ENCODE results near the gene CDK17.

DNA sequence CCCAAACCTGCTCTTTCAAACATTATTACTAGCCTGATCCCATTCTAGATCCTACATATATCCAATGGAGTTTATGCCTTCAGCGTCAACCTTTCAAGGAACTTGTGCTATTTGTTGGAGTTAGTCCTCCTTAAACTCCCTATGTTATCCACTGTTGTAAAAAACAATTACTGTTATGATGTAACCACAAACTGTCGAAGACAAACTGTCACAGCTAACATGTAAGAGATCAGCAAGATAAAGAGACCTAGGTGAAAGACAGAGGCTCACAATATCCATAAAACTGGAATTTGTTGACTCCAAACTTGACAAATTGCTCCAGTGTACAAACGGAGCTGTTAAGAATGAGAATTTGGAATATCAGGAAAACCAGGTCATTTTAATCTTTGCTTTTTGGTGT is 70.7 kb downstream of the CDK17 start:
- TF ChIP-seq, protein P1, sequence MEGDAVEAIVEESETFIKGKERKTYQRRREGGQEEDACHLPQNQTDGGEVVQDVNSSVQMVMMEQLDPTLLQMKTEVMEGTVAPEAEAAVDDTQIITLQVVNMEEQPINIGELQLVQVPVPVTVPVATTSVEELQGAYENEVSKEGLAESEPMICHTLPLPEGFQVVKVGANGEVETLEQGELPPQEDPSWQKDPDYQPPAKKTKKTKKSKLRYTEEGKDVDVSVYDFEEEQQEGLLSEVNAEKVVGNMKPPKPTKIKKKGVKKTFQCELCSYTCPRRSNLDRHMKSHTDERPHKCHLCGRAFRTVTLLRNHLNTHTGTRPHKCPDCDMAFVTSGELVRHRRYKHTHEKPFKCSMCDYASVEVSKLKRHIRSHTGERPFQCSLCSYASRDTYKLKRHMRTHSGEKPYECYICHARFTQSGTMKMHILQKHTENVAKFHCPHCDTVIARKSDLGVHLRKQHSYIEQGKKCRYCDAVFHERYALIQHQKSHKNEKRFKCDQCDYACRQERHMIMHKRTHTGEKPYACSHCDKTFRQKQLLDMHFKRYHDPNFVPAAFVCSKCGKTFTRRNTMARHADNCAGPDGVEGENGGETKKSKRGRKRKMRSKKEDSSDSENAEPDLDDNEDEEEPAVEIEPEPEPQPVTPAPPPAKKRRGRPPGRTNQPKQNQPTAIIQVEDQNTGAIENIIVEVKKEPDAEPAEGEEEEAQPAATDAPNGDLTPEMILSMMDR (IDR thresholded peaks at IDR 0.05) = no peak
- TF ChIP-seq POLR2A (IDR thresholded peaks at IDR 0.05) = no peak
- TF ChIP-seq POLR2AphosphoS5 (IDR thresholded peaks at IDR 0.05) = no peak

Data from breast epithelium (tissue), 3 donors.